GM13977 (cell line): ENCODE results near the gene AFF3.

ENCODE experiments used
- DNase-seq: peaks from one replicate; pipeline ENCODE4 v3.0.0; 2012; ENCODE audit warnings: low spot score
- CTCF ChIP-seq: IDR thresholded peaks from 2 replicates; pipeline ENCODE4 v1.5.1; 2012; ENCODE audit warnings: mild to moderate bottlenecking, control low read depth; ENCODE audit not compliant: insufficient read depth; ENCODE audit errors: extremely low read depth, missing control alignments
- in situ Hi-C: fragments of 300-500 bp; cut with MboI; formaldehyde crosslinking; loops from one replicate; pipeline ENCODE4 v1.12.0; 2022; ENCODE audit warnings: low sequenced_read_pairs, low pct_unique_long_range_greater_than_20kb, mixed read lengths, inconsistent platforms; ENCODE audit not compliant: unreplicated experiment

AFF3 gene

GRCh38 chr2:100039291-100039980 is 103.0 kb downstream of the AFF3 start:
- TF ChIP-seq CTCF = no peak
- DNase-seq = no peak
- in situ Hi-C loops = no loop called here

GRCh38 chr2:100038011-100038410 is 104.4 kb downstream of the AFF3 start:
- no peak for DNase-seq

GRCh38 chr2:100036793-100037192 is 105.6 kb downstream of the AFF3 start:
- in situ Hi-C loops = no loop called here
- TF ChIP-seq CTCF = no peak

More at GRCh38 chr2:100038011-100038410, 104.4 kb downstream of the AFF3 start:
- in situ Hi-C loops = no loop called here
- no peak for TF ChIP-seq CTCF

GRCh38 chr2:100036026-100036425 is 106.4 kb downstream of the AFF3 start:
- in situ Hi-C loops = no loop called here
- no peak for DNase-seq
- TF ChIP-seq CTCF = no peak

More at GRCh38 chr2:100036793-100037192, 105.6 kb downstream of the AFF3 start:
- DNase-seq = no peak

- no peak for TF ChIP-seq CTCF
- in situ Hi-C loops = no loop called here
- DNase-seq = no peak
Observed at GRCh38 chr2:100034431-100034830, 108.0 kb downstream of the AFF3 start.

GRCh38 chr2:100033976-100034375 is 108.4 kb downstream of the AFF3 start:
- in situ Hi-C loops = no loop called here
- no peak for DNase-seq
- no peak for TF ChIP-seq CTCF
